Esophagus muscularis mucosa (tissue), 4 donors: ENCODE results near the gene LRRC27.

Experiments used
- CTCF ChIP-seq, 3 experiments: fragments of 200-600 bp in 2 of 3; fragments of 450-650 bp in 1 of 3; sonication (generic) in 2 of 3; IDR thresholded peaks; one replicate each; pipeline ENCODE4 v1.5.1; 2017 to 2019; ENCODE audit warnings: antibody characterized with exemption in 3 of 3, mild to moderate bottlenecking in 2 of 3, moderate library complexity in 1 of 3
- EP300 ChIP-seq: sonication (generic); formaldehyde crosslinking; IDR thresholded peaks from one replicate; pipeline ENCODE4 v1.6.1; 2017; ENCODE audit warnings: antibody characterized with exemption
- POLR2A ChIP-seq: fragments of 450-650 bp; IDR thresholded peaks from one replicate; pipeline ENCODE4 v1.6.1; 2017; ENCODE audit warnings: antibody characterized with exemption, moderate library complexity, mild to moderate bottlenecking, low read depth
- POLR2AphosphoS5 ChIP-seq, 2 donors: sonication (generic); formaldehyde crosslinking; IDR thresholded peaks; one replicate each; pipeline ENCODE4 v1.6.1; 2017; ENCODE audit warnings: antibody characterized with exemption in 2 of 2

GRCh38 chr10:132408823-132409666, 77.1 kb downstream of the LRRC27 start:
- TF ChIP-seq CTCF (IDR thresholded peaks at IDR 0.05) (no peak), POLR2AphosphoS5 (IDR thresholded peaks at IDR 0.05) (no peak), POLR2A (no peak), EP300 (no peak)
